Adrenal gland (tissue), 12 donors: Measurements from ENCODE around the gene GP1BA. TPM values are rescaled to one million over a fixed set of nuclear protein-coding genes. Genes with fewer than 3 reads are reported as not detected.

ENCODE experiments used
- DNase-seq, 7 donors: peaks; one replicate each; pipeline ENCODE4 v3.0.0-alpha.2; 2019 to 2020
- H3K27ac ChIP-seq, 5 donors: fragments of 200-600 bp; sonication (generic) in 4 of 5; 1 replicate in 3 of 5; 2 replicates in 2 of 5; pipeline versions ENCODE4 v1.5.1 to v1.8.0; 2016 to 2020; ENCODE audit warnings: mild to moderate bottlenecking in 1 of 5
- H3K27me3 ChIP-seq: fragments of 200-600 bp; 2 replicates; pipeline ENCODE4 v1.8.0; 2021
- H3K36me3 ChIP-seq, 2 donors: fragments of 200-600 bp; replicated peaks in 1 of 2; 1 replicate in 1 of 2; 2 replicates in 1 of 2; pipeline versions ENCODE4 v1.5.1 to v1.8.0; 2018 to 2022
- H3K4me1 ChIP-seq, 2 donors: fragments of 200-600 bp; replicated peaks in 1 of 2; 1 replicate in 1 of 2; 2 replicates in 1 of 2; pipeline versions ENCODE4 v1.5.1 to v1.8.0; 2018 to 2021
- H3K4me3 ChIP-seq, 4 donors: fragments of 200-600 bp; sonication (generic) in 3 of 4; one replicate each; pipeline ENCODE4 v1.5.1; 2016 to 2018
- H3K9me3 ChIP-seq, 3 donors: fragments of 200-600 bp; sonication (generic) in 1 of 3; replicated peaks in 1 of 3; 1 replicate in 2 of 3; 2 replicates in 1 of 3; pipeline versions ENCODE4 v1.5.1 to v1.8.0; 2016 to 2021
- POLR2A ChIP-seq, 2 donors: fragments of 450-650 bp; IDR thresholded peaks; one replicate each; pipeline ENCODE4 v1.6.1; 2017; ENCODE audit warnings: antibody characterized with exemption in 2 of 2, mild to moderate bottlenecking in 2 of 2, moderate library complexity in 1 of 2
- WGBS, 4 donors: extraction: QIAGEN DNeasy Blood & Tissue Kit in 2 of 4; methylation state at CpG; one replicate each; pipeline versions ENCODE4 v1.1.5 to v1.1.7; 2013 to 2017; 5-methylcytosine and 5-hydroxymethylcytosine counted together
- intact Hi-C, 2 donors: fragments of 100-400 bp; cut with DNase I; formaldehyde crosslinking; loops; one replicate each; pipeline versions ENCODE4 v1.14.1 to v1.15.0; 2022 to 2023
- polyA plus RNA-seq, 3 donors: library from polyadenylated mRNA; stranded (reverse); fragments of 200-250 nt in 2 of 3; fragments of 350-450 nt in 1 of 3; fragmentation: Illumina TruSeq in 1 of 3; extraction: RNeasy Lipid Tissue Mini Kit (QIAGEN cat#74804) in 1 of 3; gene quantifications; one replicate each; pipeline ENCODE4 v1.2.3, GENCODE V29; 2013 to 2014
- total RNA-seq, 9 donors: library from RNA; depleted of rRNA in 4 of 9; stranded (reverse); fragments of >200 nt in 4 of 9; fragments of 120-200 nt in 1 of 9; fragmentation: NEBNext Ultra II Directional in 1 of 9; extraction: Animal tissue kit (Norgen Biotek cat#: 25700) in 1 of 9; gene quantifications; one replicate each; pipeline versions ENCODE4 v1.1.0 to v1.2.4, GENCODE V29; 2013 to 2023
- TF ChIP-seq, protein P1 (sequence below), 6 experiments: fragments of 450-650 bp in 4 of 6; fragments of 200-600 bp in 2 of 6; sonication (generic) in 1 of 6; IDR thresholded peaks; 1 replicate in 5 of 6; 2 replicates in 1 of 6; pipeline versions ENCODE4 v1.5.1 to v1.8.0; 2016 to 2021; ENCODE audit warnings: antibody characterized with exemption in 6 of 6, mild to moderate bottlenecking in 2 of 6, moderate library complexity in 1 of 6
- donor health status: healthy with polysubstance abuse.
- donor health status: Bipolar disorder and iron deficiency.
- donor health status: DM: yes; HTN: yes; CAD: no.
- donor health status: DM: no; HTN: no; CAD: no.
- donor health status: DM: no; HTN: no; CAD: no.
- donor health status: DM: yes; HTN: yes; CAD: no.

Gene GP1BA
- total and polyA plus RNA-seq, 12 donors = 0.08 to 0.17 TPM; not detected in 10

DNA sequence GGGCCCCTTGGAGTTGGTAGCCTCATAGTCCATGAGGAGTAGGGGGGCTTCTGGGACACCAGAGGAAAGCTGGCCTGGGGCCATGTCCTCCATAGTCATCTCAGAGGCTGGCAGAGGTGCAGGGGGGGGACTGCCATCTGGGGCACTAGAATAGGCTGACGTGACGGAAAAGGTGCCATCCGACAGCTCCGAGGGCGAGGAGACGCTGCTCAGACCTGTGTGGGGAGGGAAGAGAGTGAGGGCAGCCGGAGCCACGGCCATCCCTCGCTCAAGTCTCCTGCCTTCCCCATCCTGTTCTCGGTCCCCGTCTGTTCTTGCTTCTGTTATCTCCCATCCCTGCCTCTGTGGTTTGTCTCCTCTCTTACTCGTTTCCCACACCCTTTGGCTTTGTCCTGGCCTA is 40.2 kb downstream of the GP1BA start:
- peaks cover 13 to 29% of the 10 kb centered on the region in 2 donors for H3K4me1 ChIP-seq

DNA sequence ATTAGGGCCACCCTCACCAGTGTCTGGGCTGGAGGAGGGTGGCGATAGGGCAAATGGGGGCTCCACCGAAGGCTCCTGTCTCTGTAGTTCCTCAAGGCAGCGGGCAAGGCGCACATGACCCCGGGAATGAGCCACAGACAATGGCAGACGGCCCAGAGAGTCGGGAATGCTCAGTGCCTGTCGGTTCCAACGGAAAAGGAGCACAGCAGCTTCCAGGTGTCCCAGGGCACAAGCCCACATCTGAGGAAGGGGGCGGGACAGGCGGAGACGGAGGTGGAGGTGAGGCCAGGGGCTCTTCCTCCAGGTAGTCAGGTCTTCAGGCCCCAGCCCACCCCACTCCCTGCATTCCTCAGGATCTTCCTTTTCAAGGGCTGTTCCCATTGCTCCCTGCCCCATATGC is 40.7 kb downstream of the GP1BA start:
- intact Hi-C loops = no loop called here
- H3K27ac ChIP-seq = no peak overlapping the region
- TF ChIP-seq, protein P1, sequence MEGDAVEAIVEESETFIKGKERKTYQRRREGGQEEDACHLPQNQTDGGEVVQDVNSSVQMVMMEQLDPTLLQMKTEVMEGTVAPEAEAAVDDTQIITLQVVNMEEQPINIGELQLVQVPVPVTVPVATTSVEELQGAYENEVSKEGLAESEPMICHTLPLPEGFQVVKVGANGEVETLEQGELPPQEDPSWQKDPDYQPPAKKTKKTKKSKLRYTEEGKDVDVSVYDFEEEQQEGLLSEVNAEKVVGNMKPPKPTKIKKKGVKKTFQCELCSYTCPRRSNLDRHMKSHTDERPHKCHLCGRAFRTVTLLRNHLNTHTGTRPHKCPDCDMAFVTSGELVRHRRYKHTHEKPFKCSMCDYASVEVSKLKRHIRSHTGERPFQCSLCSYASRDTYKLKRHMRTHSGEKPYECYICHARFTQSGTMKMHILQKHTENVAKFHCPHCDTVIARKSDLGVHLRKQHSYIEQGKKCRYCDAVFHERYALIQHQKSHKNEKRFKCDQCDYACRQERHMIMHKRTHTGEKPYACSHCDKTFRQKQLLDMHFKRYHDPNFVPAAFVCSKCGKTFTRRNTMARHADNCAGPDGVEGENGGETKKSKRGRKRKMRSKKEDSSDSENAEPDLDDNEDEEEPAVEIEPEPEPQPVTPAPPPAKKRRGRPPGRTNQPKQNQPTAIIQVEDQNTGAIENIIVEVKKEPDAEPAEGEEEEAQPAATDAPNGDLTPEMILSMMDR (IDR thresholded peaks at IDR 0.05) = no peak
- TF ChIP-seq POLR2A (IDR thresholded peaks at IDR 0.05) = no peak
- DNase-seq = no peak
- no peaks in the 10 kb centered on the region for H3K27me3 ChIP-seq
- H3K36me3 ChIP-seq = peaks cover 0 to 52% of the 10 kb centered on the region in 2 donors
- peaks cover 13 to 29% of the 10 kb centered on the region in 2 donors for H3K4me1 ChIP-seq
- H3K4me3 ChIP-seq = no peak overlapping the region
- WGBS, 4 donors = 85 to 95% (median 87%) methylated on average over 12 of the region's 12 CpGs
- H3K9me3 ChIP-seq = no peaks in the 10 kb centered on the region

More for the DNA sequence above, 40.2 kb downstream of the GP1BA start:
- intact Hi-C loops = no loop called here
- DNase-seq = no peak
- 90 to 94% (median 92%) methylated on average over 10 to 12 of the region's 12 CpGs for WGBS, 4 donors
- no peaks in the 10 kb centered on the region for H3K9me3 ChIP-seq
- H3K27ac ChIP-seq = peak overlapping the region in 1 of 5 donors; percentile 9
- H3K27me3 ChIP-seq = no peaks in the 10 kb centered on the region
- H3K36me3 ChIP-seq = peaks cover 0 to 48% of the 10 kb centered on the region in 2 donors
- no peak overlapping the region for H3K4me3 ChIP-seq
- TF ChIP-seq, protein P1 (IDR thresholded peaks at IDR 0.05) = no peak
- TF ChIP-seq POLR2A (IDR thresholded peaks at IDR 0.05) = no peak

DNA sequence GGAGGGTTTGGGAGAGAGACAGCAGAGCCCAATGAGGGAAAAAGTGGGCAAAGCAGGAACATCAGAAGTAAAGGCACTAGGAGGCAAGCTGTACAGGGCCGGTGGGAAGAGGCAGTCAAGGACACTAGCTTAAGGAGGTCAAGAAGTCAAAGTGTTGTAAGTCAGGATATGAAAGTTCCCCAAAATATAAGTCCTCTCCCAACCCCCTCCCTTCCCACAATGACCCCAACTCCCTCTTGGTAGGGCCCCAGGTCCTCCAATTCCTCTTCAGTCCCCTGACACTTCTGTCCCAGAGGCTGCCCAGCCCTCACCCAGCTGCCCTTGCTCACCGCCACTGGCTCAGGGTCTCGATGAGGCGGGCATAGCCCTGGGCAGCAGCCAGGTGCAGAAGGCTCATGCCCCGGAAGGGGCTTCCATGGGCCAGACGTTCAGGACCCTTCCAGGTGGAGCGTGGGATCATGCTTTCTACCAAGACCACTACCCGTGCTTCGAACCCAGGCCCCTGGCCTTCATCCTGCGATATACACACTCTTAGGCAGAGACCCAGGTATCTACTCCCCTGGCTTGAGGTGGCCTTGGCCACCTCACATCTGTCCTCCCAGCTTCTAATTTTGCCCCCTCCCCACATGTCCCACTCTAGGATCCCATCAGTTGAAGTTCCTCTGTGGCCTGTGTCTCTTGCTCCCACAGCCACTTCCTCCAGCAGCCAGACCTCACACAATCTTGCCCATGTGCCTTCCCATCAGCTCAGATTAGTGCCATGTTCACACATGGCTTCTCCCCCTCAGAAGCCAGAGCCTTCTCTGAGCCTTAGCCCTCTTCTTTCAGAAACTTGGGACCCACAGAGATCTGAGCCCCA is 41.4 kb downstream of the GP1BA start:
- intact Hi-C loops = no loop called here
- DNase-seq = no peak

DNA sequence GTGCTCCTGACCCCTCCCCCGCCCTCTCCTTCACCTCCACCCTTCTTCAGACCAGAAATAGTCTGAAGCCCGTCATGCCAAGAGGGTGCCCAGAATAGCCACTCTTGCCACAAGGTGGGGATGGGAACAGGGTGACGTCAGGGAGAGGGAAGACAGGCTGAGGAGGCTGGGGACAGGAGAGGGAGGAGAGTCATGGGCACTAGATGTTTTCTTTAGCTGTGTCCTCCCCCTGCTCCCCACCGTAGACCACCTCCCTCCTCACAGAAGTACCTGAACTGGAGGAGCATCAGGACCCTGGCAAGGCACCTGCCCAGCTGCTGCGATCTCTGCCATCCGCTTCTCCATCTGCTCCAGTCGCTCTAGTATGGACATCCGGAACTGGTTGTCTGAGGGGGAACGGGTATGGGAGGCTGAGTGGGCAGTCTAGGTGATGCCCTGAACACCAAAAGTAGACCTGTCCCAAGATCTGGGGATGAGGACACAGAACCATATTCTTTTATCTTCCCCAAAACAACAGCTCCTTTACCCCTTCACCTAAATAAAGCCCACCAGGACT is 42.1 kb downstream of the GP1BA start:
- intact Hi-C loops = no loop called here
- no peak for DNase-seq
- WGBS, 4 donors = 82 to 89% (median 88%) methylated on average over 9 of the region's 9 CpGs
- H3K36me3 ChIP-seq = peaks cover 0 to 67% of the 10 kb centered on the region in 2 donors
- no peaks in the 10 kb centered on the region for H3K9me3 ChIP-seq
- H3K27ac ChIP-seq = no peak overlapping the region
- H3K4me3 ChIP-seq = no peak overlapping the region
- H3K4me1 ChIP-seq = peaks cover under 1 to 15% of the 10 kb centered on the region in 2 donors
- no peaks in the 10 kb centered on the region for H3K27me3 ChIP-seq
- no peak for TF ChIP-seq POLR2A (IDR thresholded peaks at IDR 0.05)
- TF ChIP-seq, protein P1 (IDR thresholded peaks at IDR 0.05) = no peak

More for the DNA sequence above, 41.4 kb downstream of the GP1BA start:
- WGBS, 4 donors = 77 to 86% (median 83%) methylated on average over 10 of the region's 10 CpGs
- Histone ChIP-seq H3K27ac (no peak overlapping the region), H3K9me3 (no peaks in the 10 kb centered on the region), H3K36me3 (peaks cover 0 to 59% of the 10 kb centered on the region in 2 donors), H3K4me1 (peaks cover 7 to 22% of the 10 kb centered on the region in 2 donors), H3K27me3 (no peaks in the 10 kb centered on the region), H3K4me3 (no peak overlapping the region)
- TF ChIP-seq, protein P1 (IDR thresholded peaks at IDR 0.05) = no peak
- TF ChIP-seq POLR2A (IDR thresholded peaks at IDR 0.05) = no peak
